Body of pancreas (tissue), 4 donors: Measurements from ENCODE around the gene JMJD8. TPM values are rescaled to one million over a fixed set of nuclear protein-coding genes. Genes with fewer than 3 reads are reported as not detected.

Experiments used
- ATAC-seq: fragments of 150-250 bp; one replicate; pipeline ENCODE4 v1.9.1; 2016
- DNase-seq, 4 donors: peaks; one replicate each; pipeline ENCODE4 v3.0.0-alpha.2; 2019
- H3K27ac ChIP-seq, 4 donors: fragments of 200-600 bp; sonication (generic); 1 replicate in 3 of 4; 2 replicates in 1 of 4; pipeline versions ENCODE4 v1.5.1 to v1.6.1; 2016 to 2019; ENCODE audit warnings: mild to moderate bottlenecking in 1 of 4, mixed read lengths in 1 of 4, moderate library complexity in 1 of 4
- H3K27me3 ChIP-seq, 2 donors: fragments of 200-600 bp; sonication (generic); one replicate each; pipeline ENCODE4 v1.6.0; 2016; ENCODE audit warnings: mild to moderate bottlenecking in 1 of 2
- H3K36me3 ChIP-seq, 2 donors: fragments of 200-600 bp; sonication (generic); replicated peaks in 1 of 2; 2 replicates each; pipeline ENCODE4 v1.5.1; 2016; ENCODE audit warnings: low read depth in 2 of 2; ENCODE audit not compliant: insufficient read depth in 1 of 2
- H3K4me1 ChIP-seq: fragments of 200-600 bp; sonication (generic); one replicate; pipeline ENCODE4 v1.6.0; 2016
- H3K4me3 ChIP-seq, 2 donors: fragments of 200-600 bp; sonication (generic); 1 replicate in 1 of 2; 2 replicates in 1 of 2; pipeline ENCODE4 v1.5.1; 2016 to 2019
- H3K9me3 ChIP-seq, 3 donors: fragments of 200-600 bp; sonication (generic); 1 replicate in 2 of 3; 2 replicates in 1 of 3; pipeline ENCODE4 v1.5.1; 2016
- CTCF ChIP-seq, 7 experiments: fragments of 450-650 bp in 4 of 7; fragments of 200-600 bp in 3 of 7; sonication (generic) in 3 of 7; IDR thresholded peaks; one replicate each; pipeline ENCODE4 v1.5.1; 2016 to 2019; ENCODE audit warnings: antibody characterized with exemption in 7 of 7
- POLR2A ChIP-seq, 3 donors: fragments of 450-650 bp; IDR thresholded peaks; one replicate each; pipeline ENCODE4 v1.6.1; 2016; ENCODE audit warnings: antibody characterized with exemption in 3 of 3, mild to moderate bottlenecking in 2 of 3
- WGBS, 2 donors: methylation state at CpG; one replicate each; pipeline ENCODE4 v1.1.5; 2017; 5-methylcytosine and 5-hydroxymethylcytosine counted together
- intact Hi-C: fragments of 100-400 bp; cut with DNase I; formaldehyde crosslinking; loops from one replicate; pipeline ENCODE4 v1.15.1; 2023
- total RNA-seq, 2 donors: library from RNA; depleted of rRNA; stranded (reverse); fragments of >200 nt; gene quantifications; one replicate each; pipeline ENCODE4 v1.1.0, GENCODE V29; 2016

JMJD8 gene
- total RNA-seq, 2 donors from 2014 or later = 49.5 to 128 TPM

GRCh38 chr16:648071-648780, 35.9 kb downstream of the JMJD8 start:
- H3K27ac ChIP-seq = peak overlapping the region; percentile 92 to 96 (median 95)
- H3K4me1 ChIP-seq = peaks cover 72% of the 10 kb centered on the region
- TF ChIP-seq CTCF (IDR thresholded peaks at IDR 0.05) (peak in 6 of 7 experiments; percentile 22 to 65 (median 58)), POLR2A (IDR thresholded peaks at IDR 0.05) (no peak)
- no peaks in the 10 kb centered on the region for H3K9me3 ChIP-seq
- H3K27me3 ChIP-seq = no peaks in the 10 kb centered on the region
- 18 to 28% methylated on average over 13 to 24 of the region's 24 CpGs for WGBS, 2 donors
- H3K36me3 ChIP-seq = no peaks in the 10 kb centered on the region
- peak; percentile 72 for ATAC-seq
- H3K4me3 ChIP-seq = peak overlapping the region in 1 of 2 donors; percentile 70
- intact Hi-C loops = no loop called here
- DNase-seq = peak; percentile 88 to 93 (median 92)

- Histone ChIP-seq H3K4me3 (no peak overlapping the region), H3K4me1 (peaks cover 81% of the 10 kb centered on the region), H3K36me3 (no peaks in the 10 kb centered on the region), H3K27ac (peak overlapping the region; percentile 92 to 96 (median 95)), H3K9me3 (no peaks in the 10 kb centered on the region), H3K27me3 (no peaks in the 10 kb centered on the region)
- DNase-seq (peak in 3 of 4 donors; percentile 42 to 64 (median 64)), ATAC-seq (no peak)
- 64 to 68% methylated on average over 9 to 25 of the region's 25 CpGs for WGBS, 2 donors
- TF ChIP-seq POLR2A (IDR thresholded peaks at IDR 0.05) (no peak), CTCF (IDR thresholded peaks at IDR 0.05) (no peak)
- intact Hi-C loops = no loop called here
Observed at GRCh38 chr16:647173-647902, 36.8 kb downstream of the JMJD8 start.

GRCh38 chr16:646679-647172, 37.4 kb downstream of the JMJD8 start:
- Histone ChIP-seq H3K4me1 (peaks cover 82% of the 10 kb centered on the region), H3K27me3 (no peaks in the 10 kb centered on the region), H3K9me3 (no peaks in the 10 kb centered on the region), H3K36me3 (no peaks in the 10 kb centered on the region), H3K4me3 (no peak overlapping the region), H3K27ac (peak overlapping the region; percentile 92 to 96 (median 95))
- intact Hi-C loops = no loop called here
- 71 to 80% methylated on average over 9 to 18 of the region's 22 CpGs for WGBS, 2 donors
- no peak for ATAC-seq
- TF ChIP-seq CTCF (IDR thresholded peaks at IDR 0.05) (no peak), POLR2A (IDR thresholded peaks at IDR 0.05) (no peak)
- DNase-seq = no peak

- peak overlapping the region; percentile 92 to 96 (median 95) for H3K27ac ChIP-seq
- TF ChIP-seq POLR2A (IDR thresholded peaks at IDR 0.05) = no peak
- TF ChIP-seq CTCF (IDR thresholded peaks at IDR 0.05) = no peak
- H3K27me3 ChIP-seq = no peaks in the 10 kb centered on the region
- H3K36me3 ChIP-seq = no peaks in the 10 kb centered on the region
- ATAC-seq (no peak), DNase-seq (peak in 2 of 4 donors; percentile 69 to 75)
- intact Hi-C loops = no loop called here
- 71% methylated on average over 25 to 30 of the region's 32 CpGs for WGBS, 2 donors
- H3K9me3 ChIP-seq = no peaks in the 10 kb centered on the region
- H3K4me3 ChIP-seq = no peak overlapping the region
- H3K4me1 ChIP-seq = peaks cover 89% of the 10 kb centered on the region
Observed at GRCh38 chr16:645852-646678, 38.1 kb downstream of the JMJD8 start.
